Smooth muscle cell (in vitro differentiated cells): ENCODE measurements around the gene GDPD1. TPM values are rescaled to one million over a fixed set of nuclear protein-coding genes. Genes with fewer than 3 reads are reported as not detected.
A peak's percentile ranks its signal among the peaks of the same experiment; 100 is the strongest.

Source experiments
- DNase-seq: peaks from one replicate; lab custom pipeline; 2025; ENCODE audit not compliant: unreplicated experiment; lab: John Stamatoyannopoulos, UW
- H2AFZ ChIP-seq: fragments of 200-600 bp; sonication (generic); 2 replicates; pipeline ENCODE4 v1.6.0; 2016; ENCODE audit warnings: antibody characterized with exemption, low read depth, mild to moderate bottlenecking
- H3F3A ChIP-seq: fragments of 200-600 bp; sonication (generic); 2 replicates; pipeline ENCODE4 v1.6.0; 2017; ENCODE audit warnings: antibody characterized with exemption, low read depth
- H3K27ac ChIP-seq: fragments of 200-600 bp; sonication (generic); 2 replicates; pipeline ENCODE4 v1.5.1; 2016; ENCODE audit warnings: low read depth, mild to moderate bottlenecking
- H3K27me3 ChIP-seq: fragments of 200-600 bp; sonication (generic); 2 replicates; pipeline ENCODE4 v1.6.1; 2016; ENCODE audit warnings: low read depth, mild to moderate bottlenecking
- H3K36me3 ChIP-seq: fragments of 200-600 bp; sonication (generic); 2 replicates; pipeline ENCODE4 v1.5.1; 2016; ENCODE audit warnings: low read depth
- H3K4me1 ChIP-seq: fragments of 200-600 bp; sonication (generic); 2 replicates; pipeline ENCODE4 v1.5.1; 2016; ENCODE audit warnings: low read depth
- H3K4me2 ChIP-seq: fragments of 200-600 bp; sonication (generic); 2 replicates; pipeline ENCODE4 v1.6.0; 2016; ENCODE audit warnings: mild to moderate bottlenecking
- H3K4me3 ChIP-seq: fragments of 200-600 bp; sonication (generic); 2 replicates; pipeline ENCODE4 v1.5.1; 2016; ENCODE audit warnings: mild to moderate bottlenecking
- H3K79me2 ChIP-seq: fragments of 200-600 bp; sonication (generic); 2 replicates; pipeline ENCODE4 v1.6.0; 2016; ENCODE audit warnings: low read depth, mild to moderate bottlenecking
- H3K9ac ChIP-seq: fragments of 200-600 bp; sonication (generic); 2 replicates; pipeline ENCODE4 v1.6.0; 2016; ENCODE audit warnings: low read depth
- H3K9me3 ChIP-seq: fragments of 200-600 bp; sonication (generic); replicated peaks from 2 replicates; pipeline ENCODE4 v1.5.1; 2016; ENCODE audit warnings: low read depth
- H4K20me1 ChIP-seq: fragments of 200-600 bp; sonication (generic); 2 replicates; pipeline ENCODE4 v1.6.0; 2016; ENCODE audit warnings: low read depth
- CTCF ChIP-seq: fragments of 200-600 bp; sonication (generic); IDR thresholded peaks from 2 replicates; pipeline ENCODE4 v1.5.1; 2017; ENCODE audit warnings: borderline replicate concordance, mild to moderate bottlenecking, antibody characterized with exemption; ENCODE audit not compliant: insufficient read depth, poor library complexity, severe bottlenecking
- WGBS: methylation state at CpG from one replicate; pipeline ENCODE4 v1.1.7; 2016; ENCODE audit warnings: low lambda C conversion rate; 5-methylcytosine and 5-hydroxymethylcytosine counted together
- polyA plus RNA-seq: library from polyadenylated mRNA; unstranded; fragments of >200 nt; fragmentation: Nextera tagmentation; extraction: Ambion mirVana; gene quantifications from 2 replicates; pipeline ENCODE4 v1.2.1, GENCODE V29; 2016
- total RNA-seq: library from RNA; depleted of rRNA; stranded (reverse); fragments of >200 nt; gene quantifications from 2 replicates; pipeline ENCODE4 v1.2.3, GENCODE V29; 2014

GDPD1 gene
- total RNA-seq (2.2 and 8.0 TPM in 2 replicates), polyA plus RNA-seq (2.3 and 2.7 TPM in 2 replicates)

- H3F3A ChIP-seq, result no peaks in the 10 kb centered on the region
- H3K4me3 ChIP-seq, result peak within 1 kb of the TSS; percentile 67
- H3K4me2 ChIP-seq, result peak within 1 kb of the TSS; percentile 92
- peaks cover 5% of the 10 kb centered on the region for H3K4me1 ChIP-seq
- peak; percentile 79 for DNase-seq
- TF ChIP-seq CTCF, result peak; percentile 38
- H3K9me3 ChIP-seq, result no peaks in the 10 kb centered on the region
- H3K79me2 ChIP-seq, result no peaks in the 10 kb centered on the region
- WGBS, result under 1% methylated on average over 60 of the region's 60 CpGs
- no peaks in the 10 kb centered on the region for H3K36me3 ChIP-seq
- peak within 1 kb of the TSS; percentile 99 for H2AFZ ChIP-seq
- H3K9ac ChIP-seq, result peak within 1 kb of the TSS; percentile 39
- H3K27ac ChIP-seq, result no peak within 1 kb of the TSS
- H4K20me1 ChIP-seq, result no peaks in the 10 kb centered on the region
- H3K27me3 ChIP-seq, result no peaks in the 10 kb centered on the region
Measured at GRCh38 chr17:59220328-59221158, at the start of gene GDPD1. Gene GDPD1 (plus strand): TSS chr17:59220511. CDS start chr17:59220610, 99 bp downstream.

- Histone ChIP-seq H3K9ac (no peak overlapping the region), H3K27me3 (no peaks in the 10 kb centered on the region), H4K20me1 (no peaks in the 10 kb centered on the region), H2AFZ (no peak overlapping the region), H3K27ac (no peak overlapping the region), H3K4me2 (no peak overlapping the region), H3K9me3 (no peaks in the 10 kb centered on the region), H3K36me3 (no peaks in the 10 kb centered on the region), H3K4me3 (no peak overlapping the region), H3F3A (no peaks in the 10 kb centered on the region), H3K4me1 (no peaks in the 10 kb centered on the region), H3K79me2 (peaks cover under 1% of the 10 kb centered on the region)
- TF ChIP-seq CTCF, result no peak
- no peak for DNase-seq
- WGBS, result 98% methylated on average over 33 of the region's 33 CpGs
Measured at GRCh38 chr17:59172436-59173004, 47.8 kb upstream of the GDPD1 start.

GRCh38 chr17:59174671-59175070 lies 45.6 kb upstream of the GDPD1 start:
- H3K4me2 ChIP-seq, result no peak overlapping the region
- no peak overlapping the region for H2AFZ ChIP-seq
- H3K9me3 ChIP-seq, result no peaks in the 10 kb centered on the region
- WGBS, result over 99% methylated on average over 11 of the region's 11 CpGs
- no peaks in the 10 kb centered on the region for H3K36me3 ChIP-seq
- no peak overlapping the region for H3K27ac ChIP-seq
- H3K4me3 ChIP-seq, result no peak overlapping the region
- H3K9ac ChIP-seq, result no peak overlapping the region
- H3K79me2 ChIP-seq, result no peaks in the 10 kb centered on the region
- no peak for TF ChIP-seq CTCF
- no peak for DNase-seq
- H3F3A ChIP-seq, result no peaks in the 10 kb centered on the region
- H3K4me1 ChIP-seq, result no peaks in the 10 kb centered on the region
- H4K20me1 ChIP-seq, result no peaks in the 10 kb centered on the region
- no peaks in the 10 kb centered on the region for H3K27me3 ChIP-seq

GRCh38 chr17:59175076-59175475 lies 45.2 kb upstream of the GDPD1 start:
- no peak overlapping the region for H3K9ac ChIP-seq
- no peak overlapping the region for H3K27ac ChIP-seq
- H3K27me3 ChIP-seq, result no peaks in the 10 kb centered on the region
- 98% methylated on average over 7 of the region's 7 CpGs for WGBS
- no peaks in the 10 kb centered on the region for H3K4me1 ChIP-seq
- H3K9me3 ChIP-seq, result no peaks in the 10 kb centered on the region
- H3K4me2 ChIP-seq, result no peak overlapping the region
- DNase-seq, result no peak
- no peak for TF ChIP-seq CTCF
- H3F3A ChIP-seq, result no peaks in the 10 kb centered on the region
- no peak overlapping the region for H3K4me3 ChIP-seq
- H3K36me3 ChIP-seq, result no peaks in the 10 kb centered on the region
- no peak overlapping the region for H2AFZ ChIP-seq
- no peaks in the 10 kb centered on the region for H4K20me1 ChIP-seq
- no peaks in the 10 kb centered on the region for H3K79me2 ChIP-seq
